ENCODE results near the gene QRICH1. TPM values are rescaled to one million over a fixed set of nuclear protein-coding genes. Genes with fewer than 3 reads are reported as not detected.

QRICH1 gene
- total RNA-seq, 1 experiment from 2014 or later = 57.3 TPM

- Histone ChIP-seq H3K27ac (ENCODE audit: low read depth, low read length, poor library complexity, severe bottlenecking) (peak overlapping the region; percentile 96), H3K4me1 (ENCODE audit: insufficient read depth, low read length, poor library complexity, severe bottlenecking) (no peaks in the 10 kb centered on the region), H3K4me3 (ENCODE audit: low read depth, low read length, poor library complexity, severe bottlenecking) (peak overlapping the region; percentile 83), H3K36me3 (ENCODE audit: insufficient read depth, low read length, poor library complexity, severe bottlenecking) (peaks cover 17% of the 10 kb centered on the region), H3K27me3 (replicated peaks; ENCODE audit: insufficient read depth, low read depth, low read length, poor library complexity) (no peaks in the 10 kb centered on the region), H3K9me3 (ENCODE audit: low read depth, low read length, poor library complexity, severe bottlenecking) (no peaks in the 10 kb centered on the region)
- TF ChIP-seq, protein P1, sequence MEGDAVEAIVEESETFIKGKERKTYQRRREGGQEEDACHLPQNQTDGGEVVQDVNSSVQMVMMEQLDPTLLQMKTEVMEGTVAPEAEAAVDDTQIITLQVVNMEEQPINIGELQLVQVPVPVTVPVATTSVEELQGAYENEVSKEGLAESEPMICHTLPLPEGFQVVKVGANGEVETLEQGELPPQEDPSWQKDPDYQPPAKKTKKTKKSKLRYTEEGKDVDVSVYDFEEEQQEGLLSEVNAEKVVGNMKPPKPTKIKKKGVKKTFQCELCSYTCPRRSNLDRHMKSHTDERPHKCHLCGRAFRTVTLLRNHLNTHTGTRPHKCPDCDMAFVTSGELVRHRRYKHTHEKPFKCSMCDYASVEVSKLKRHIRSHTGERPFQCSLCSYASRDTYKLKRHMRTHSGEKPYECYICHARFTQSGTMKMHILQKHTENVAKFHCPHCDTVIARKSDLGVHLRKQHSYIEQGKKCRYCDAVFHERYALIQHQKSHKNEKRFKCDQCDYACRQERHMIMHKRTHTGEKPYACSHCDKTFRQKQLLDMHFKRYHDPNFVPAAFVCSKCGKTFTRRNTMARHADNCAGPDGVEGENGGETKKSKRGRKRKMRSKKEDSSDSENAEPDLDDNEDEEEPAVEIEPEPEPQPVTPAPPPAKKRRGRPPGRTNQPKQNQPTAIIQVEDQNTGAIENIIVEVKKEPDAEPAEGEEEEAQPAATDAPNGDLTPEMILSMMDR (conservative IDR thresholded peaks at IDR 0.05; ENCODE audit: low read depth, low read length) = no peak
- DNase-seq (ENCODE audit: low spot score) = no peak
- POLR2A ChIA-PET (ENCODE audit: low non-redundant PET) = interaction anchor here (0.6 kb wide), 1 partner anchor 9 kb away, joined by 13 read pairs; no protein-coding TSS in a partner anchor
- intact Hi-C loops (cut with micrococcal nuclease; ENCODE audit: unreplicated experiment) = no loop called here
- CTCF ChIA-PET = interaction anchor here (0.6 to 2.5 kb wide), 2 partner anchors 13 to 16 kb away, joined by 3 to 14 read pairs; partner anchors contain the start of gene WDR6
- TSS peak; percentile 22 for BruUV-seq (replicated peaks)
Measured at GRCh38 chr3:49020330-49021212, 73.3 kb downstream of the QRICH1 start.

GRCh38 chr3:49019941-49020329, 73.9 kb downstream of the QRICH1 start:
- CTCF ChIA-PET = interaction anchor here (2.5 kb wide), 1 partner anchor 13 kb away, joined by 14 read pairs; the partner anchor contains the start of gene WDR6
- H3K27me3 ChIP-seq (replicated peaks; ENCODE audit: insufficient read depth, low read depth, low read length, poor library complexity) = no peaks in the 10 kb centered on the region
- no TSS peak for BruUV-seq (replicated peaks)
- no peaks in the 10 kb centered on the region for H3K4me1 ChIP-seq (ENCODE audit: insufficient read depth, low read length, poor library complexity, severe bottlenecking)
- H3K9me3 ChIP-seq (ENCODE audit: low read depth, low read length, poor library complexity, severe bottlenecking) = no peaks in the 10 kb centered on the region
- POLR2A ChIA-PET (ENCODE audit: low non-redundant PET) = interaction anchor here (0.6 kb wide), 1 partner anchor 10 kb away, joined by 13 read pairs; no protein-coding TSS in a partner anchor
- H3K4me3 ChIP-seq (ENCODE audit: low read depth, low read length, poor library complexity, severe bottlenecking) = peak overlapping the region; percentile 83
- no peak for TF ChIP-seq EZH2 (IDR thresholded peaks at IDR 0.05; ENCODE audit: borderline replicate concordance, low read depth, low read length, poor library complexity, severe bottlenecking)
- TF ChIP-seq, protein P1 (conservative IDR thresholded peaks at IDR 0.05; ENCODE audit: low read depth, low read length) = no peak
- H3K27ac ChIP-seq (ENCODE audit: low read depth, low read length, poor library complexity, severe bottlenecking) = peak overlapping the region; percentile 96
- H3K36me3 ChIP-seq (ENCODE audit: insufficient read depth, low read length, poor library complexity, severe bottlenecking) = peaks cover 19% of the 10 kb centered on the region
- intact Hi-C loops (cut with micrococcal nuclease; ENCODE audit: unreplicated experiment) = no loop called here
- DNase-seq (ENCODE audit: low spot score) = no peak

DNA sequence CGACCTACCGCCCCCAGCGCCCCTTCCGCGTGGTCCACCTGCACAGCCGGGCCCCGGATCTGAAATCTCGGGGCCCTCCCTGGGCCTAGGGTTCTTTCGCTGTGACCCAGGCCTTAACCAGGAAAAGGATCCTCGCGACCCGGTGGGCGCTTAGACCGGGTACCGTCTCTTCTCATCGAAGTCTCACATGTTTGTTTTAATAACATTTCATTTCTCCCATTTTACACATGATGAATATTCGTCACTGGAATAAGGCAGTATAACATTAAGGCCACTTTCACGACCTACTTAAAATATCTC, 75.2 kb downstream of the QRICH1 start:
- TF ChIP-seq, protein P1 (conservative IDR thresholded peaks at IDR 0.05; ENCODE audit: low read depth, low read length) = no peak
- no peak for TF ChIP-seq EZH2 (IDR thresholded peaks at IDR 0.05; ENCODE audit: borderline replicate concordance, low read depth, low read length, poor library complexity, severe bottlenecking)

More for the DNA sequence above, 75.2 kb downstream of the QRICH1 start:
- Histone ChIP-seq H3K27ac (ENCODE audit: low read depth, low read length, poor library complexity, severe bottlenecking) (peak overlapping the region; percentile 59), H3K4me1 (ENCODE audit: insufficient read depth, low read length, poor library complexity, severe bottlenecking) (no peaks in the 10 kb centered on the region), H3K36me3 (ENCODE audit: insufficient read depth, low read length, poor library complexity, severe bottlenecking) (peaks cover 16% of the 10 kb centered on the region), H3K9me3 (ENCODE audit: low read depth, low read length, poor library complexity, severe bottlenecking) (no peaks in the 10 kb centered on the region), H3K4me3 (ENCODE audit: low read depth, low read length, poor library complexity, severe bottlenecking) (peak overlapping the region; percentile 72), H3K27me3 (replicated peaks; ENCODE audit: insufficient read depth, low read depth, low read length, poor library complexity) (no peaks in the 10 kb centered on the region)
- no TSS peak for BruUV-seq (replicated peaks)
- POLR2A ChIA-PET (ENCODE audit: low non-redundant PET) = no interaction called here
- intact Hi-C loops (cut with micrococcal nuclease; ENCODE audit: unreplicated experiment) = no loop called here
- CTCF ChIA-PET = no interaction called here
- no peak for DNase-seq (ENCODE audit: low spot score)
